Fibroblast of lung (primary cell): ENCODE results near the gene TH.

ENCODE experiments used
- CTCF ChIP-seq, 2 donors: IDR thresholded peaks in 1 of 2; conservative IDR thresholded peaks in 1 of 2; 1 replicate in 1 of 2; 2 replicates in 1 of 2; pipeline ENCODE4 v1.5.1; 2011 to 2012; ENCODE audit warnings: low read length in 2 of 2, control low read depth in 1 of 2, inconsistent platforms in 1 of 2, low read depth in 1 of 2, mild to moderate bottlenecking in 1 of 2
- EZH2 ChIP-seq: IDR thresholded peaks from 2 replicates; pipeline ENCODE4 v1.5.1; 2012; ENCODE audit warnings: low read length, control low read depth, mild to moderate bottlenecking; ENCODE audit errors: missing control alignments

- no peak for TF ChIP-seq CTCF (conservative IDR thresholded peaks at IDR 0.05 in 1 of 2, IDR thresholded peaks at IDR 0.05 in 1 of 2; ENCODE audit: low read depth in 1 of 2, low read length in 2 of 2)
- no peak for TF ChIP-seq EZH2
Observed at GRCh38 chr11:2126520-2127085, 45.0 kb downstream of the TH start.
